Spinal cord (tissue), 10 donors: ENCODE results near the gene TAOK3. TPM values are rescaled to one million over a fixed set of nuclear protein-coding genes. Genes with fewer than 3 reads are reported as not detected.
"Not testable (repeated sequence)": the region's sequence is repeated elsewhere in the genome, so short reads cannot be mapped to it uniquely, and the experiment has no call there.

Experiments
- DNase-seq, 6 donors: peaks; one replicate each; pipeline versions ENCODE4 v3.0.0 to v3.0.0-alpha.2; 2013 to 2015; ENCODE audit warnings: low spot score in 6 of 6, low read depth in 4 of 6
- H3K27ac ChIP-seq: one replicate; pipeline ENCODE4 v1.5.1; 2013; ENCODE audit warnings: low read depth, low read length, control low read depth
- H3K27me3 ChIP-seq: one replicate; pipeline ENCODE4 v1.6.1; 2013; ENCODE audit warnings: low read length; ENCODE audit not compliant: control insufficient read depth, insufficient read depth
- H3K36me3 ChIP-seq: one replicate; pipeline ENCODE4 v1.6.1; 2013; ENCODE audit warnings: low read length; ENCODE audit not compliant: control insufficient read depth, insufficient read depth
- H3K4me1 ChIP-seq: one replicate; pipeline ENCODE4 v1.6.1; 2013; ENCODE audit warnings: low read length; ENCODE audit not compliant: control insufficient read depth, insufficient read depth
- H3K4me3 ChIP-seq: one replicate; pipeline ENCODE4 v1.5.1; 2013; ENCODE audit warnings: low read depth, low read length, control low read depth
- H3K9me3 ChIP-seq: one replicate; pipeline ENCODE4 v1.6.1; 2013; ENCODE audit warnings: low read length; ENCODE audit not compliant: control insufficient read depth, insufficient read depth
- WGBS: methylation state at CpG from one replicate; pipeline ENCODE4 v1.1.5; 2013; ENCODE audit warnings: missing lambda C conversion rate; ENCODE audit not compliant: insufficient coverage; 5-methylcytosine and 5-hydroxymethylcytosine counted together
- polyA plus RNA-seq, 2 donors: library from polyadenylated mRNA; unstranded; fragments of 120-200 nt; gene quantifications; one replicate each; pipeline ENCODE4 v1.2.1, GENCODE V29; 2013; ENCODE audit not compliant: insufficient read length in 2 of 2
- total RNA-seq, 2 donors: library from RNA; depleted of rRNA in 1 of 2; stranded (reverse); fragments of 120-200 nt in 1 of 2; fragments of >200 nt in 1 of 2; gene quantifications; one replicate each; pipeline versions ENCODE4 v1.2.3 to v1.2.4, GENCODE V29; 2013 to 2014
- donor health status: healthy.

The TAOK3 gene
- total and polyA plus RNA-seq, 4 donors: 46.9 to 107 (median 77.9) TPM

DNA sequence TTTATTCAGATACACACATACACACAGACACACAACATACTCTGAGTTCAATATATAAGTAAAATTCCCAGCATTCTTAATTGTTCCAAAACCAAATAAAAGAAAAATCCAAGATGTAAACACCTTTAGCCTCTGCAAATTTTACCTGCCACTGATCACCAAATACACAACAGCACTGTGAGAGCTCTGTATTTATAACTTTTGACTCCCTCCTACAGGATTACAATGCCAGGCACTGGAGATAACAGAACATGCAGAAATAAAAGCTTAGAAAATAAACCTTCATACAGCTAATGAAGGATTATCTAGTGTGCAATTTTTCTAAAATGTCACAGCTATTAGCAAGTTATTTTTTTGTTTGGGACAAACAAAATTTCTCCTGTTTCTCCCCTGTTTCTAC is 85.0 kb downstream of the TAOK3 start:
- Histone ChIP-seq H3K4me1 (no peaks in the 10 kb centered on the region), H3K27ac (no peak overlapping the region), H3K4me3 (no peak overlapping the region), H3K9me3 (no peaks in the 10 kb centered on the region), H3K27me3 (no peaks in the 10 kb centered on the region), H3K36me3 (no peaks in the 10 kb centered on the region)
- no peak for DNase-seq

GRCh38 chr12:118282767-118283166 is 89.9 kb downstream of the TAOK3 start:
- Histone ChIP-seq H3K27ac (no peak overlapping the region), H3K9me3 (no peaks in the 10 kb centered on the region), H3K4me1 (no peaks in the 10 kb centered on the region), H3K27me3 (no peaks in the 10 kb centered on the region), H3K4me3 (no peak overlapping the region), H3K36me3 (no peaks in the 10 kb centered on the region)
- 100% methylated on average over 1 of the region's 3 CpGs for WGBS
- no peak for DNase-seq

DNA sequence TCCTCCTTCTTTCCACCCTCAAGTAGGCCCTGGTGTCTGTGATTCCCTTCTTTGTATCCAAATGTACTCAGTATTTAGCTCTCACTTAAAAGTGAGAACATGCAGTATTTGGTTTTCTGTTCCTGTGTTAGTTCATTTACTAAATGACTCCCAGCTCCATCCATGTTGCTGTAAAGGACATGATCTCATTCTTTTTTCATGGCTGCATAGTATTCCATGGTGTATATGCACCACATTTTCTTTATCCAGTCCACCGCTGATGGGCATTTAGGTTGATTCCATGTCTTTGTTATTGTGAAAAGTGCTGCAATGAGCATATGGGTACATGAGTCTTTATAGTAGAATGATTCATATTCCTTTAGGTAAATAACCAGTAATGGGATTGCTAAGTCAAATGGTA is 94.4 kb downstream of the TAOK3 start:
- not testable (repeated sequence) for H3K4me1 ChIP-seq, H3K27ac ChIP-seq, DNase-seq, H3K4me3 ChIP-seq, H3K27me3 ChIP-seq, H3K36me3 ChIP-seq, H3K9me3 ChIP-seq
- WGBS: no CpG with 5 or more reads among the region's 1 CpG

- no peak overlapping the region for H3K4me3 ChIP-seq
- no peaks in the 10 kb centered on the region for H3K9me3 ChIP-seq
- no peak overlapping the region for H3K27ac ChIP-seq
- WGBS: no CpG with 5 or more reads among the region's 4 CpGs
- no peaks in the 10 kb centered on the region for H3K36me3 ChIP-seq
- DNase-seq: no peak
- H3K4me1 ChIP-seq: no peaks in the 10 kb centered on the region
- H3K27me3 ChIP-seq: no peaks in the 10 kb centered on the region
Measured at GRCh38 chr12:118274066-118274465, 98.6 kb downstream of the TAOK3 start.

DNA sequence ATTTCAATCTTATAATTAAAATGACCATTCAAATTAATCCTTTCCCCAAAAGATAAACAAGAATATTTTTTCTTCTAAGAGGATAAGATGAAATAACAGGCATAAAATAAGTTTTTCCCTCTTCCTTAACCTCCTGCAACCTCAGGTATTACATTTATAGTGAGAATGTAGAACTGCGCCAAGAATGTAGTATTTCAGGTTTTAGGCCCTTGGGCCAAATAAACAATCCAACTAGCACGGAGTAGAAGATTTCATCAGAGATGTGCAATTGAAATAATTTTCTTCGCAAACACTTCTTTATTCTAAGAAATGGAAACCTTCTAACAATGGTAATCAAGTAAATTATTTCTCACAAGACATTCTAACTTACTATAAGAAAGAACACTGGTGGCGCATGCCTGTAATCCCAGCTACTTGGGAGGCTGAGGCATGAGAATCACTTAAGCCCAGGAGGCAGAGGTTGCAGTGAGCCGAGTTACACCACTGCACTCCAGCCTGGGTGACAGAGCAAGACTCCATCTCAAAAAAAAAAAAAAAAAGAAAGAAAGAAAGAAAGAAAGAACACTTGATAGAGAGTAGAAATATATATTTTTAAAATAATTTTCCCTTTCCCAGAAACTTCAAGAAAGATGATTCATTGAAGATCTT is 100.8 kb downstream of the TAOK3 start:
- Histone ChIP-seq H3K36me3 (no peaks in the 10 kb centered on the region), H3K27me3 (no peaks in the 10 kb centered on the region), H3K9me3 (no peaks in the 10 kb centered on the region), H3K27ac (no peak overlapping the region), H3K4me1 (no peaks in the 10 kb centered on the region), H3K4me3 (no peak overlapping the region)
- WGBS: no CpG with 5 or more reads among the region's 5 CpGs
- no peak for DNase-seq

DNA sequence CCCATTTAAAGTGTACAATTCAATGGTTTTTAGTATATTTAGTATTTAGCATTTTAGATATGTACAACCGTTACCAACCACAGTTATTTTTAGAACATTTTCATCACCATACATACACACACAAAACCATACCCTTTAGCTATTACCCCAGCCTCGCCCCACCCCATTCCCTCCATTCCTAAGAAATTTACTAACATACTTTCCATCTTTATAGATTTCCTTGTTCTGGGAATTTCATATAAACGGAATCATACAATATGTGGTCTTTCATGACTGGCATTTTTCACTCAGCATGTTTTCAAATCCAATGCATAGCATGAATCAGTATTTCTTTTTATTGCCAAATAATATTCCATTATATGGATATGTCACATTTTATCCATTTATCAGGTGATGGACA is 101.5 kb downstream of the TAOK3 start:
- Histone ChIP-seq H3K27ac (no peak overlapping the region), H3K27me3 (no peaks in the 10 kb centered on the region), H3K9me3 (no peaks in the 10 kb centered on the region), H3K4me1 (no peaks in the 10 kb centered on the region), H3K36me3 (no peaks in the 10 kb centered on the region), H3K4me3 (no peak overlapping the region)
- DNase-seq: no peak
- 91% methylated on average over 1 of the region's 3 CpGs for WGBS

DNA sequence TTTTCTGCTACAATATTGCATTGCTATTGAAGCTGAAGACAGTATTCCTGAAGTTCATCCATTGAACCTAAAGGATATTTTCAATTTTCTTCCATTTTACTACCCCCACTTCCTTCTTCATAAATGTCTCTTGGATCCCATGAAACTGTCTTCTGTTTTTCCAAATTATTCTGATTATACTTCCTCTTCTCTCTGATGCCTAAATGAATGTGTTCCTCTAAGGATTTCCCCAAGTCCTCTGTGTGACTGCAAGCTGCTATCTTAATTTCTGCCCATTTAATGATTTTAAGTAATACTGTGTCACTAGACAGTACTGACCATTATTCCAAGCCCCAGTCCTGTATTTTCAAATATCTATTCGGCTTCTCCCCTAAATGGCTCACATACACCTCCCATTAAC is 102.9 kb downstream of the TAOK3 start:
- Histone ChIP-seq H3K4me3 (no peak overlapping the region), H3K9me3 (no peaks in the 10 kb centered on the region), H3K4me1 (no peaks in the 10 kb centered on the region), H3K27me3 (no peaks in the 10 kb centered on the region), H3K27ac (no peak overlapping the region), H3K36me3 (no peaks in the 10 kb centered on the region)
- WGBS: 90% methylated on average over 1 of the region's 1 CpG
- no peak for DNase-seq

DNA sequence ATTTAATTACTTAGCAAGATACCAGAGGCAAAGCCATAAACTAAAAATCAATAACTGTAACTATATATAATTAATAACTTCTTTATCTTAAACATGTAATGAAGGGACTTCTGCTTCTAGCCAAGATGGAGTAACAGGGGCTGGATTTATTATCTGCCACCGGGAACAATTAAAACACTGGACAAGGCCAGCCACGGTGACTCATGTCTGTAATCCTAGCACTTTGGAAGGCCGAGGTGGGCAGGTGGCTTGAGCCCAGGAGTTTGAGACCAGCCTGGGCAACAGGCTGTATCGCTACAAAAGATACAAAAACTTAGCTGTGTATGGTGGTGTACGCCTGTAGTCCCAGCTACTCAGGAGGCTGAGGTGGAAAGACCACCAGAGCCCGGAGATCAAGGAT is 113.6 kb downstream of the TAOK3 start:
- Histone ChIP-seq H3K4me3 (no peak overlapping the region), H3K36me3 (no peaks in the 10 kb centered on the region), H3K27ac (no peak overlapping the region), H3K9me3 (peaks cover 1% of the 10 kb centered on the region), H3K4me1 (no peaks in the 10 kb centered on the region), H3K27me3 (no peaks in the 10 kb centered on the region)
- DNase-seq: no peak
- WGBS: 67% methylated on average over 4 of the region's 6 CpGs

GRCh38 chr12:118256352-118256751 is 116.4 kb downstream of the TAOK3 start:
- Histone ChIP-seq H3K4me1 (no peaks in the 10 kb centered on the region), H3K27me3 (no peaks in the 10 kb centered on the region), H3K27ac (no peak overlapping the region), H3K36me3 (no peaks in the 10 kb centered on the region), H3K9me3 (peaks cover 1% of the 10 kb centered on the region), H3K4me3 (no peak overlapping the region)
- 100% methylated on average over 1 of the region's 1 CpG for WGBS
- no peak for DNase-seq

DNA sequence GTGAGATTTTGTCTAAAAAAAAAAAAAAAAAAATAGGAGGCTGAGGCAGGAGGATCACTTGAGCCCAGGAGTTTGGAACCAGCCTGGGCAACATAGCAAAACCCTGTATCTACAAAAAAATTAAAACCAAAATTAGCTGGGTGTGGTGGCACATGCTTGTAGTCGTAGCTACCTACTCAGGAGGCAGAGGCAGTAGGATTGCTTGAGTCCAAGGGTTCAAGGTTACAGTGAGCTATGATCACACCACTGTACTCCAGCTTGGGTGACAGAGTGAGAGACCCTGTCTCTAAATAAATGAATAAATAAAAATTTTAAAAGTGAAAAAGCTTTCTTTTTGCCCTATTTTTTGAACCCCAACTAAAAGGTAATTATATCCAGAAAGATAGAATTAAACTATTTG is 123.2 kb downstream of the TAOK3 start:
- peaks cover 4% of the 10 kb centered on the region for H3K36me3 ChIP-seq
- no CpG with 5 or more reads among the region's 1 CpG for WGBS
- DNase-seq: no peak

More for the DNA sequence above, 123.2 kb downstream of the TAOK3 start:
- H3K27ac ChIP-seq: no peak overlapping the region
- no peaks in the 10 kb centered on the region for H3K4me1 ChIP-seq
- no peaks in the 10 kb centered on the region for H3K27me3 ChIP-seq
- H3K9me3 ChIP-seq: no peaks in the 10 kb centered on the region
- no peak overlapping the region for H3K4me3 ChIP-seq
